ENCODE data around the gene SLC12A8. TPM values are rescaled to one million over a fixed set of nuclear protein-coding genes. Genes with fewer than 3 reads are reported as not detected.

SLC12A8 gene
- total RNA-seq, 2 experiments from 2014 or later, result 0.47 to 0.79 TPM

DNA sequence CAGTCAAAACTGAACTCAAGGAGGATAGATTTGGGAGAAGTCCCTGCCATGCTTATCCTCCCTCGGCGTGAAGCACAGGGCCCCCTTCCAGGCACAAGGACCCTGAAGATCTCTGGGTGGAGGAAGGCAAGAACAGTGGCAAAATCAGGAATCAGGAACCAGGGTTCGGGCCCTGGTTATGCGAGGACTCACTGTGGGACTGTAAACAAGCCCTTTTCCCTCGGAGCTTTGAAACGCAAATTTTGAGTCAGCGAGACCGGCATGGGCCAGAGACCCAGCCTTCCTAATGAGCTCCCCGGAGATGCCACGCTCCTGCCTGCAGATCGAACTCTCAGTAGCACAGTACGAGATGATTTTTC lies 70.1 kb downstream of the SLC12A8 start:
- peak overlapping the region; percentile 88 for H3K4me3 Mint-ChIP-seq
- peaks cover 49% of the 10 kb centered on the region for H3K4me1 Mint-ChIP-seq
- POLR2A ChIA-PET, result interaction anchor here (0.6 to 3.7 kb wide), 5 partner anchors 17 to 124 kb away, joined by 4 to 31 read pairs (median 11); no protein-coding TSS in a partner anchor
- no peaks in the 10 kb centered on the region for H3K36me3 Mint-ChIP-seq
- H3K27me3 Mint-ChIP-seq, result peaks cover 3% of the 10 kb centered on the region
- H3K9me3 Mint-ChIP-seq, result no peaks in the 10 kb centered on the region
- DNase-seq (no peak), ATAC-seq (ENCODE audit: low read depth) (no peak)
- H3K27ac Mint-ChIP-seq, result peak overlapping the region; percentile 99

- DNase-seq (peak; percentile 89), ATAC-seq (ENCODE audit: low read depth) (peak; percentile 91)
- POLR2A ChIA-PET, result interaction anchor here (0.6 to 3.7 kb wide), 8 partner anchors 9 to 123 kb away, joined by 4 to 31 read pairs (median 7); no protein-coding TSS in a partner anchor
- Mint-ChIP-seq H3K9me3 (no peaks in the 10 kb centered on the region), H3K4me3 (peak overlapping the region; percentile 88), H3K4me1 (peaks cover 47% of the 10 kb centered on the region), H3K27me3 (peaks cover 3% of the 10 kb centered on the region), H3K36me3 (no peaks in the 10 kb centered on the region), H3K27ac (peak overlapping the region; percentile 99)
Observed at GRCh38 chr3:125141596-125142419, 70.7 kb downstream of the SLC12A8 start.

GRCh38 chr3:125140818-125141595 lies 71.5 kb downstream of the SLC12A8 start:
- H3K4me3 Mint-ChIP-seq, result peak overlapping the region; percentile 88
- H3K4me1 Mint-ChIP-seq, result peaks cover 51% of the 10 kb centered on the region
- H3K27me3 Mint-ChIP-seq, result peaks cover 3% of the 10 kb centered on the region
- H3K9me3 Mint-ChIP-seq, result no peaks in the 10 kb centered on the region
- no peaks in the 10 kb centered on the region for H3K36me3 Mint-ChIP-seq
- ATAC-seq (ENCODE audit: low read depth) (no peak), DNase-seq (no peak)
- peak overlapping the region; percentile 99 for H3K27ac Mint-ChIP-seq
- POLR2A ChIA-PET, result interaction anchor here (0.8 to 3.7 kb wide), 8 partner anchors 9 to 122 kb away, joined by 3 to 31 read pairs (median 7); no protein-coding TSS in a partner anchor

GRCh38 chr3:125140011-125140817 lies 72.3 kb downstream of the SLC12A8 start:
- no peak for DNase-seq
- no peak for ATAC-seq (ENCODE audit: low read depth)
- POLR2A ChIA-PET, result interaction anchor here (0.8 to 3.7 kb wide), 7 partner anchors 8 to 87 kb away, joined by 3 to 31 read pairs (median 9); no protein-coding TSS in a partner anchor
- peak overlapping the region; percentile 88 for H3K4me3 Mint-ChIP-seq
- H3K4me1 Mint-ChIP-seq, result peaks cover 55% of the 10 kb centered on the region
- peaks cover 3% of the 10 kb centered on the region for H3K27me3 Mint-ChIP-seq
- H3K9me3 Mint-ChIP-seq, result no peaks in the 10 kb centered on the region
- H3K27ac Mint-ChIP-seq, result peak overlapping the region; percentile 99
- no peaks in the 10 kb centered on the region for H3K36me3 Mint-ChIP-seq

GRCh38 chr3:125139386-125139785 lies 73.2 kb downstream of the SLC12A8 start:
- DNase-seq, result no peak
- peaks cover 5% of the 10 kb centered on the region for H3K27me3 Mint-ChIP-seq
- no peaks in the 10 kb centered on the region for H3K36me3 Mint-ChIP-seq
- H3K27ac Mint-ChIP-seq, result peak overlapping the region; percentile 28
- ATAC-seq (ENCODE audit: low read depth), result no peak
- peaks cover 60% of the 10 kb centered on the region for H3K4me1 Mint-ChIP-seq
- no peaks in the 10 kb centered on the region for H3K9me3 Mint-ChIP-seq
- POLR2A ChIA-PET, result interaction anchor here (0.9 kb wide), 1 partner anchor 85 kb away, joined by 3 read pairs; no protein-coding TSS in a partner anchor
- H3K4me3 Mint-ChIP-seq, result no peak overlapping the region

DNA sequence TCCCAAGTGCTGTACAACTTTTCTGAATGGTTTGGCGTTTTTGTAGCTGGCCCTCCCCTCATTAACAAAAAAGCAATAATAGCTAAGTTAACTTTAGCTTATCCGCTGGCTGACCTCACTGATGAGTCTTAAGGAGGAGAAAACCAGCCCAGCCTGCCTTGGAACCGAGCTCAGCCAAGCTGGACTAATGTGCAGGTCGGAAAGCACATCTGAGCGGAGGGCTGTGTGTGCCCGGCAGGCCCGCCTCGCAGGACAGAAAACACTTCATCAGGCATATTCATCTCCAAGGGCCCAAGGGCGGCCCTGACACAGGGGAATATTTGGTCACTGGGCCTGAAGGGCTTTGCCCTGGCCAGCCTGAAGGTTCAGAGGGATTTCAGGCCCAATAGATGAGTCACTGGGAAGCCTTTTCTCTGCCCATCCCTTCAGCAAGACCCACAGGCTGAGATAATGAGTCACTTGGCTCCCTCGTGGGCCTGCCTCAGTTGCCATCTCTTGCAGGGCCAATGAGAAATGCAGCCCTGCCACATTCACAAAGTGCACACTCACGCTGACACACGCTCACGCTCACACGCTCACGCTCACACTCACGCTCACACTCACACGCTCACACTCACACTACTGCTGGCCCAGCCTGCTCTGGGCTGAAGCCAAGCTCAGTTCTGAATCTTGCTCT lies 75.1 kb downstream of the SLC12A8 start:
- DNase-seq (no peak), ATAC-seq (ENCODE audit: low read depth) (no peak)
- POLR2A ChIA-PET, result interaction anchor here (0.6 kb wide), 1 partner anchor 40 kb away, joined by 3 read pairs; no protein-coding TSS in a partner anchor
- Mint-ChIP-seq H3K27me3 (peaks cover 5% of the 10 kb centered on the region), H3K36me3 (peaks cover 2% of the 10 kb centered on the region), H3K4me3 (no peak overlapping the region), H3K27ac (peak overlapping the region; percentile 41), H3K9me3 (no peaks in the 10 kb centered on the region), H3K4me1 (peaks cover 55% of the 10 kb centered on the region)

GRCh38 chr3:125136966-125137357 lies 75.6 kb downstream of the SLC12A8 start:
- H3K9me3 Mint-ChIP-seq, result no peaks in the 10 kb centered on the region
- H3K4me3 Mint-ChIP-seq, result peak overlapping the region; percentile 39
- POLR2A ChIA-PET, result interaction anchor here (0.6 to 1.0 kb wide), 2 partner anchors 41 to 459 kb away, joined by 3 read pairs; no protein-coding TSS in a partner anchor
- H3K4me1 Mint-ChIP-seq, result peaks cover 54% of the 10 kb centered on the region
- DNase-seq (no peak), ATAC-seq (ENCODE audit: low read depth) (no peak)
- peaks cover 5% of the 10 kb centered on the region for H3K27me3 Mint-ChIP-seq
- no peak overlapping the region for H3K27ac Mint-ChIP-seq
- peaks cover 4% of the 10 kb centered on the region for H3K36me3 Mint-ChIP-seq

DNA sequence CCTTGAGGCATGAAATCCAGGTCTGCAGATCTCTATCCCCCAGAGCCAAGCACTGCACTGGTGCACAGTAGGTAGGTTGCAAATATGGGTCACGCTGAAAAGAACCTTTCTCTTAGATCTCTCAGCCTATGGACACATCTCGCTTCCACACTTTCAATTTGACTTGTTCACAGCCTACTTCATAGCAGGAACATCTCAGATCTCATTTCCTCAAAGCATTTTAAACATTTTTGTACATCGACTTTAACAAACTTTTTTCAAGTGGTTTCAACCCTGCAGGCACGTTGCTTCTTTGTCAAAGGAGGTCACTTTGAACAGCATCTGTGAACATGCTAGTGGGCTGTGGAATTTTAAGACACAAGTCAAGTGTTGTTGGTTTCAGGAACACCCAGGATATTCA lies 76.0 kb downstream of the SLC12A8 start:
- no peaks in the 10 kb centered on the region for H3K9me3 Mint-ChIP-seq
- no peak for DNase-seq
- peaks cover 52% of the 10 kb centered on the region for H3K4me1 Mint-ChIP-seq
- peaks cover 5% of the 10 kb centered on the region for H3K27me3 Mint-ChIP-seq
- peaks cover 4% of the 10 kb centered on the region for H3K36me3 Mint-ChIP-seq
- H3K27ac Mint-ChIP-seq, result peak overlapping the region; percentile 11
- POLR2A ChIA-PET, result interaction anchor here (1.0 kb wide), 1 partner anchor 459 kb away, joined by 3 read pairs; no protein-coding TSS in a partner anchor
- no peak for ATAC-seq (ENCODE audit: low read depth)
- peak overlapping the region; percentile 39 for H3K4me3 Mint-ChIP-seq

DNA sequence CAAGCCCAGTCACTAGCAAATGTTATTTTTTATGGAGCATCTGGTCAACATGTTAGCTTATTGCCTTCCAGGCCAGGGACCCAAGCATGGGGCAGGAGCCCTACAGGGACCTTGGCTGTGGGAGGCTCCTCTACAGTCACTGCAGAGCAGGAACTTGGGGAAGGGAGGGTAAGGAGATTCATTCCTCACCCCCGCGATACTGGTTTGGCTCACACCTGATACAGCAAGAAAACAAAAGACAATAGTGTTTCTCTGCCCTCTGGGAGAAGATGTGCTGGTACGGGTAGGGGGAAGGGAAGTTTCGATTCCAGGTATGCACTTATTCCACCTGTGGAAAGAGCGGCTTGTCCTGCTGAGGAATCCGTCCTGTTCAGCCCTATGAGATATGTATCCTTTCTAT lies 77.6 kb downstream of the SLC12A8 start:
- no peaks in the 10 kb centered on the region for H3K9me3 Mint-ChIP-seq
- ATAC-seq (ENCODE audit: low read depth) (no peak), DNase-seq (no peak)
- POLR2A ChIA-PET, result no interaction called here
- peaks cover 4% of the 10 kb centered on the region for H3K36me3 Mint-ChIP-seq
- H3K27me3 Mint-ChIP-seq, result peaks cover 5% of the 10 kb centered on the region
- no peak overlapping the region for H3K4me3 Mint-ChIP-seq
- no peak overlapping the region for H3K27ac Mint-ChIP-seq
- H3K4me1 Mint-ChIP-seq, result peaks cover 50% of the 10 kb centered on the region

DNA sequence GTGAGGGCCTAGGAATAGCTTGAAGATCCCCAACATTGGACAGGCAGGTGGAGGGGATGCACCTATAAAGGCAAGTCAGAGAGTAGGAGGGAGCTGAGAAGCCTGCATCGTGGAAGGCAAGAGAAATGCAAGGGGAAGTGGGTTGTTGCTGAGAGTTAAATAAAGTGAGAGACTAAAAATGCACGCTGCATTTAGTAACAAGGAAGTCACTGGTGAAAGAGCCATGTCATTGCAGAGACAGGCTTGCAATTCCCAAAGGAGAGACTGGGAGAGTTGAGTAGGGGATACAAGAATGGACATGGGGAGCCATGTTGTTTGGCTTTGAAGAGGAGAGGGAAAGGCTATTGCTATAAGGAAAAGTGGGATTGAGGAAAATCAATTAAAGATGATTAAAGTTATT lies 79.7 kb downstream of the SLC12A8 start:
- Mint-ChIP-seq H3K36me3 (peaks cover 4% of the 10 kb centered on the region), H3K9me3 (no peaks in the 10 kb centered on the region), H3K27me3 (peaks cover 3% of the 10 kb centered on the region), H3K27ac (peak overlapping the region; percentile 79), H3K4me1 (peaks cover 54% of the 10 kb centered on the region), H3K4me3 (peak overlapping the region; percentile 47)
- no peak for DNase-seq
- peak; percentile 34 for ATAC-seq (ENCODE audit: low read depth)
- POLR2A ChIA-PET, result interaction anchor here (2.2 kb wide), 1 partner anchor 8 kb away, joined by 9 read pairs; no protein-coding TSS in a partner anchor

- ATAC-seq (ENCODE audit: low read depth), result no peak
- POLR2A ChIA-PET, result interaction anchor here (1.1 to 1.9 kb wide), 4 partner anchors 9 to 14 kb away, joined by 3 to 10 read pairs (median 5); no protein-coding TSS in a partner anchor
- Mint-ChIP-seq H3K36me3 (peaks cover 4% of the 10 kb centered on the region), H3K4me1 (peaks cover 47% of the 10 kb centered on the region), H3K4me3 (no peak overlapping the region), H3K9me3 (no peaks in the 10 kb centered on the region), H3K27ac (no peak overlapping the region), H3K27me3 (no peaks in the 10 kb centered on the region)
- no peak for DNase-seq
Observed at GRCh38 chr3:125129512-125129997, 83.0 kb downstream of the SLC12A8 start.

All from activated naive CD8-positive, alpha-beta T cell treated with anti-CD3 and anti-CD28 coated beads, Interleukin-2, amount 10 ng/mL, durations not matched to agents 7 days and 5 days (primary cell).